HUES6 (cell line): Measurements from ENCODE around the gene NEGR1.

ENCODE experiments used
- H3K27ac ChIP-seq: 2 replicates; pipeline ENCODE4 v1.7.0; 2013; ENCODE audit warnings: low read depth, mild to moderate bottlenecking, low read length, inconsistent platforms
- H3K27me3 ChIP-seq: 2 replicates; pipeline ENCODE4 v1.6.1; 2013; ENCODE audit warnings: low read length; ENCODE audit not compliant: control insufficient read depth, insufficient read depth
- H3K36me3 ChIP-seq: 2 replicates; pipeline ENCODE4 v1.6.1; 2013; ENCODE audit warnings: low read length; ENCODE audit not compliant: control insufficient read depth, insufficient read depth
- H3K4me1 ChIP-seq: 2 replicates; pipeline ENCODE4 v1.6.1; 2013; ENCODE audit warnings: low read length; ENCODE audit not compliant: control insufficient read depth, insufficient read depth
- H3K4me3 ChIP-seq: 2 replicates; pipeline ENCODE4 v1.5.1; 2013; ENCODE audit warnings: low read depth, low read length
- H3K9ac ChIP-seq: one replicate; pipeline ENCODE4 v1.6.1; 2013; ENCODE audit warnings: mild to moderate bottlenecking, low read length
- H3K9me3 ChIP-seq: 2 replicates; pipeline ENCODE4 v1.6.1; 2013; ENCODE audit warnings: low read depth, low read length; ENCODE audit not compliant: control insufficient read depth, insufficient read depth

NEGR1 gene

DNA sequence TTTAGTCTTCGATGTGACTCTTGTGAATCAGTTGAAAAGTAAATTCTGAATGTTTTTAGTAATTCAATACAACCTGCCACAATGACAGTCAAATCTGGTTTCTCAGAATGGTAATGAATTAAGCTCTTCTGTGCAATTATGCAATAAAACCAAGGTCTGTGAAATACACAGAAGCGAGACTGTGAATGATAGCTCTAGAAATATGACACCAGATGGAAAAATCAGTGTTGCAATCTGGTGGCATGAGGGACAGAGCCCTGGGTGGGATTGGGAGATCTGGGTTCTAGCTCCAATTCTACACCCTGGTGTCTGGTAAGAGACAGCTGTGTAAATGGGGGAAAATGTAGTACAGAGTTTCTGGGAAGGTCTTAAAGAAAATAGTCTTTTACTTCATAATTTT, 615.1 kb downstream of the NEGR1 start:
- Histone ChIP-seq H3K9me3 (no peaks in the 10 kb centered on the region), H3K4me1 (no peaks in the 10 kb centered on the region), H3K27ac (no peak overlapping the region), H3K27me3 (no peaks in the 10 kb centered on the region), H3K9ac (no peak overlapping the region), H3K4me3 (no peak overlapping the region), H3K36me3 (no peaks in the 10 kb centered on the region)

DNA sequence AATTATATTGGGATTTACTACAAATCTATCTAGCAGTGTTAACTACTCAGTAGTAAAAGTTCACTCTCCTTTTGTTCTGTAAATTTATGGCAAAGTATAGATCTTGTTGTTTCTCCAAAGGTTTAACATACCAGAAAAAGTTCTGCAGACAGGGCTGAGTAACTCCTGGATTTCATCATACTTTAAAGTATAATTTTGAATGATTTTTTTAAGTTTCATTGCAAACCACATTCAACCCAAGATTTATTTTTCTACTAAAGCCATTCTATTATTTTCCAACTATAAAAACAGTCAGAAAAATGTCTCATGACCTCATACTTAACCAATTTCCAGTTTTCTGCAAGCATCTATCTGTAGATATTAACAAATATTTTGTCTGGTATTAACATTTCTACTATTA, 615.7 kb downstream of the NEGR1 start:
- Histone ChIP-seq H3K27ac (no peak overlapping the region), H3K9me3 (no peaks in the 10 kb centered on the region), H3K4me1 (no peaks in the 10 kb centered on the region), H3K9ac (no peak overlapping the region), H3K4me3 (no peak overlapping the region), H3K27me3 (no peaks in the 10 kb centered on the region), H3K36me3 (no peaks in the 10 kb centered on the region)

DNA sequence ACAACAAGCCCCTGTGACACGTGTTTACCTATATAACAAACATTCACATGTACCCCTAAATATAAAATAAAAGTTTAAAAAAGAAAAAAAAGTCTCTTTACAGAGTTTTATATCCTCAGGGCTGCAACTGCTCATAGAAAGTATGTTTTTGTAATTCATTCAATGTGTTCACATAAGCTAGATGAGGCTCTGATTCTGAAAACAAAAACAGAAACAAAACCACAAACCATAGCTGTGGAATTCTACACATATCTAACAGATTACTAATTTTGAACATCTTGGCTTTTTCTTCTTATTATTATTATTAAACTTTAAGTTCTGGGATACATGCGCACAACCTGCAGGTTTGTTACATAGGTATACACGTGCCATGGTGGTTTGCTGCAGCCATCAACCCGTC, 621.9 kb downstream of the NEGR1 start:
- H3K4me3 ChIP-seq: no peak overlapping the region
- no peaks in the 10 kb centered on the region for H3K9me3 ChIP-seq
- no peaks in the 10 kb centered on the region for H3K36me3 ChIP-seq
- no peaks in the 10 kb centered on the region for H3K4me1 ChIP-seq
- no peak overlapping the region for H3K27ac ChIP-seq
- H3K9ac ChIP-seq: no peak overlapping the region
- H3K27me3 ChIP-seq: no peaks in the 10 kb centered on the region

DNA sequence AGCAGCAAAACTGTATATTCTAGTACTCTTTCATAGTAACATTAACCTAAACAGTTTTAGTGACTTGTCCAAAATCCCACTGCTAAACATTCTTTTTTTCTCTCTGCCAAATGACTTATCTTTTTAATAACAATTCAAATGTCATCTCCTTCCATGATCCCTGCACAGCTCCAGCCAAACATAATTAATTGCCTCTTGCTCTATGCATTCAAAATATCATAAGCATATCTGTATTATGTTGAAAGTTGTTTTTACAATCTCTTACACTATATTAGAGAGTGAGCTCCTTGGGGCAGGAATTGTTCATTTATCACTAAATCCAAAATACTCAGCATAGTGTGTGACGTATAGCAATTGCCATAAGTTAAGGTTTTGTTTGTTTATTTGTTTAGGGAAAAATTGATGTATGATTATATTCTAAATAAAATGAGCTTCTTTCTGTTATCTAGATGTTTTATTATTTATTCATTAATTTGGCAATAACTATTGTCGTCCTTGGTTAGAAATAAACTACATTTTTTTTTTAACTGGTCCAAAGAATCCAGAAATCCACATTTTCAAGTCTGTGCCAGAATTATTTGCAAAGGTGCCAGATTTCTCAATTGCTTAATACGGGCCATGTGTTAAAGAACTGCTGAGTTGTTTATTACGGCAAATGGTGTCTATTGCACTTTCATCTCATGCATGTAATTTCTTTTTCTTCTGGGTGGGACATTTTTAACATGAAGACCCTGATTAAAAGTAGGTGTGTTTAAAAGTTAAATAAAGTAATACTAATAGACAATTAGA, 624.3 kb downstream of the NEGR1 start:
- Histone ChIP-seq H3K27ac (no peak overlapping the region), H3K36me3 (no peaks in the 10 kb centered on the region), H3K27me3 (no peaks in the 10 kb centered on the region), H3K9ac (no peak overlapping the region), H3K4me3 (no peak overlapping the region), H3K9me3 (no peaks in the 10 kb centered on the region), H3K4me1 (no peaks in the 10 kb centered on the region)

DNA sequence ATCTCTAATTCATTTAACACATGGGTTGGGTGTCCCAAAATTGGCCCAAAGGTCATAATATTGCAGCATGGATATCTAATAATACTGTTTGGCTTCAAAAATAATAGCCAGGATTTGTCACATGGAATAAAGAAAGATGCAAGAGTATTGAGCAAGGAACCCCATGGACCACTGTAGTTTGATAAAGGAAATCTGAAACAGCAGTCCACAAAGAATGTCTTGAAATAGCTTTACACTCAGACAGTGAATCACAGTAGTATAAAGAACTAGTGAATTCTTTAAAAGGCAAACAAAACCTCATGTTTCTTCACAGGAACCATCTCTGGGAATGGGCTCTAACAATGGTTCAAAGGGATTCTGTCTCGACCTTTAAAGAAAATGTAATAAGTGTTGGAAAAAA, 625.4 kb downstream of the NEGR1 start:
- no peak overlapping the region for H3K4me3 ChIP-seq
- H3K4me1 ChIP-seq: no peaks in the 10 kb centered on the region

DNA sequence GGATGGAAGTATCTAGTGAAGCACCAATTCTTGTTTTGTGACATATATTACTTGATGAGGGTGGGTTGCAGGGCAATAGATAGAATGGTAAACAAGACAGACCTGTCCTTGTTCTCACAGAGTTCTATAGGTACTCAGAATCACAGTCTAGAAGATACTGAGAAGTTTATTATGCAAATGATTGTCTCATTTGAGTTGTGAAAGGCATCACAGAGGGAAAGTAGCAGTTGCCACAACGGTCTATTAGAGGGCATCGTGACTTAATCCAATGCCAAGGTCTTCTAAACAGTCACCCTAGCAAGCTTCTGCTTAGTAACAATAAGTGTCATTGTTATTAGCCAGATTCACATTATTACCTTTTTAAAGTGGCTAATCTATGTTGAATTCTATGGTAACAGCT, 626.7 kb downstream of the NEGR1 start:
- no peaks in the 10 kb centered on the region for H3K9me3 ChIP-seq
- no peaks in the 10 kb centered on the region for H3K27me3 ChIP-seq
- H3K36me3 ChIP-seq: no peaks in the 10 kb centered on the region
- no peak overlapping the region for H3K27ac ChIP-seq
- no peak overlapping the region for H3K9ac ChIP-seq
- no peak overlapping the region for H3K4me3 ChIP-seq
- no peaks in the 10 kb centered on the region for H3K4me1 ChIP-seq

More for the DNA sequence above, 625.4 kb downstream of the NEGR1 start:
- Histone ChIP-seq H3K36me3 (no peaks in the 10 kb centered on the region), H3K9me3 (no peaks in the 10 kb centered on the region), H3K27me3 (no peaks in the 10 kb centered on the region), H3K27ac (no peak overlapping the region), H3K9ac (no peak overlapping the region)

DNA sequence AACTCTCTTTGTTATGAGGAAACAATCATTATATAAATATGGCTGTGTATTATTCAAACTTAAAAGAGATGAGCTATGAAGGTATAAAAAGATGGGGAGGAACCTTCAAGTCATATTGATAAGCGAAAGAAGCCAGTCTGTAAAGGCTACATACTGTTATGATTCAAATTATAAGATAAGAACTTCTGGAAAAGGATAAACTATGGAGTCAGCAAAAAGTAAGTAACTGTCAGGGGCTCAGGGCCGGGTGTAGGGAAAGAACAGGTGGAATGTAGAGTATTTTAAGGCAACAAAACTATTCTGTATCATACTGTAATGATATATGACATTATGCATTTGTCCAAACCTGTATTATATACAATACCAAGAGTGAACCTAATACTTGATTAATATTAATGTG, 628.4 kb downstream of the NEGR1 start:
- no peaks in the 10 kb centered on the region for H3K36me3 ChIP-seq
- H3K27me3 ChIP-seq: no peaks in the 10 kb centered on the region
- H3K4me1 ChIP-seq: no peaks in the 10 kb centered on the region
- no peak overlapping the region for H3K27ac ChIP-seq
- no peak overlapping the region for H3K4me3 ChIP-seq
- H3K9ac ChIP-seq: no peak overlapping the region
- H3K9me3 ChIP-seq: no peaks in the 10 kb centered on the region

DNA sequence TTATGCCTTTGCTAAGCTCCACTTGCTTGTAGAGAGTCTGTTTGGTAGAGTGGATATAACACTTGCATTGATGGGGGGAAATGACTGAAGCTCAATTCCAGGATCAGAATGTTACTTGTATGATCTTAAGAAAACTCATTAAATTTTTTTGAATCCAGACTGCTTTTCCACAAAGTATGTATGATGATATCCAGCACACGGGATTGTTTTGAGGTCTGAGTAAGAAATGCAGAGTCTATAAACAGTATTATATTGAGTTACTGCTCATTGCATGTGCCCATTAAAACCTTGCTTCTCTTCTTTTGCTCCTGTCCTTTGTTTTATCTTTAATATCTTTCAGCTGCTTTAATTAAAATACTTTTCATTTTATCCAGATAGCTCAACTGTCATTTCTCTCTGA, 631.1 kb downstream of the NEGR1 start:
- H3K36me3 ChIP-seq: no peaks in the 10 kb centered on the region
- H3K4me1 ChIP-seq: no peaks in the 10 kb centered on the region

DNA sequence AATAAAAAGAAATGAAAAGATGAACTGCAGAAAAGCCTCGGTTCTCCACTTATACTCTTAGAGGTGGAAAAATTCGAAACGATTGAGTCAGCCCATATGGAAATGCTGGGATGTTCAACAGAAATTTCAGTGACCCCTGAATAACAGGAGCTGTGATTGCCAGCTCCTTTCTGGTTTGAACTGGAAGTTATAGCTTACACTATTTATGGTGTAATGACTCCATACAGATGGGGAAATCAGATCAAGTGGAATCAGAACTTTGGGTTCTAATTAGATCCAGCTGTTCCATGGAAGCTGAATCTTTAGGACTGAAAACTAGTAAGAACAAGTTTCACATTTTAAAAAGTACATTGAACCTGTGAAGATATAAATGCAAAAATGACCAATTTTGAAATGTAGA, 632.2 kb downstream of the NEGR1 start:
- Histone ChIP-seq H3K36me3 (no peaks in the 10 kb centered on the region), H3K9me3 (no peaks in the 10 kb centered on the region), H3K4me1 (no peaks in the 10 kb centered on the region), H3K27me3 (no peaks in the 10 kb centered on the region), H3K4me3 (no peak overlapping the region), H3K27ac (no peak overlapping the region), H3K9ac (no peak overlapping the region)

More for the DNA sequence above, 631.1 kb downstream of the NEGR1 start:
- Histone ChIP-seq H3K9ac (no peak overlapping the region), H3K4me3 (no peak overlapping the region), H3K9me3 (no peaks in the 10 kb centered on the region), H3K27ac (no peak overlapping the region), H3K27me3 (no peaks in the 10 kb centered on the region)

DNA sequence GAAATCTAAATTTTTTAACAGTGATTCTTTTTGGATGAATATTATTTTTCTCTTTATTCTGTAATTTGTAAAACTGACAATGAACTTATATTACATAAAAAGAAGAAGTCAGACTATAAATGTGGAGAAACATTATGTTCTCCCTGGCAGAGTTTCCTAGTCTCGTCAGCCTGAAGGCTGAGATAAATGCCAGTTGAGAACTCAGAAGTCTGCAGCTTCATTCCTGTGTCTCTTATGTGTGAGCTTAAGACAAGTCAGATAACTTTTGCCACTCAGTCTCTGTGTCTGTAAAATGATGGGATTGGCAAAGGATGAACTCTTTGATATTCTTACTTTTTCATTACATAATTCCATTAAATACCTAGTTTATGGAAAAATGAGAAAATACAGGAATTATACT, 632.7 kb downstream of the NEGR1 start:
- Histone ChIP-seq H3K27ac (no peak overlapping the region), H3K36me3 (no peaks in the 10 kb centered on the region), H3K9ac (no peak overlapping the region), H3K4me1 (no peaks in the 10 kb centered on the region), H3K27me3 (no peaks in the 10 kb centered on the region), H3K4me3 (no peak overlapping the region), H3K9me3 (no peaks in the 10 kb centered on the region)

DNA sequence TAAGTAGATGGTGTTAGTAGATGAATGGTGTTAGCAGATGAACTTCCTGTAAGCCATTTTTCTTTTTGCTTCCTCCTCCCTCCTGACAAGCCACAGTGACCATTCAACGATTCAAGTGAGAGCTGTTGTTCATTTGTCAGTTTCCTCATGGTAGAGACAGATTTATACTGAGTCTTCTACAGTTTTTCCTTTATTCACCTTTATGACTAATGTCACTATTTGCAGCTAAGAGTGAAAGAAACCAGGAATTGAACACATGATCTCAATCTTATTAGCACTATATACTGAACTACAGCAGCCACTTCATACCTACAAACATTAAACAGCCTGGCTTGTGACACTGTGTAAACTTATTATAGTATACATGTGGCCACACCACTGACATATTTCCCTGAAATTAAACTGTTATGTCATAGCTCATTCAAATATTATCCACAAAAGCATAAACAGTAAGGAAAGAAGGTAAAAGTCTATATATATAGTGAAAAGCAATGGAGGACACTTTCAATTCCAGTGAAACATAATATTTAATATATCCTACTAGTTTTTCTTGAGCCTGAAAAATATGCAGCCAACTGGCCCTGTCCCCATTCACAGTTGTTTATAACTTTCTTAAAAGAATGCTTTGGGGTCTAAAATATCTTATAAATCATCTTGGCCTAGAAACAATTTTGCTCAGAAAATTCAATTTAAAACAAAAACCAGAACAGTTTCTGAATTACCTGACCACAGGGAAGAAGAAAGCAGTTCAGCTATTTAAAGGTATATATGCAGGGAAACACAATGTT, 634.6 kb downstream of the NEGR1 start:
- no peak overlapping the region for H3K9ac ChIP-seq
- no peaks in the 10 kb centered on the region for H3K36me3 ChIP-seq
- no peak overlapping the region for H3K4me3 ChIP-seq
- H3K4me1 ChIP-seq: no peaks in the 10 kb centered on the region
- no peaks in the 10 kb centered on the region for H3K9me3 ChIP-seq
- H3K27me3 ChIP-seq: no peaks in the 10 kb centered on the region
- H3K27ac ChIP-seq: no peak overlapping the region
